Upper lobe of right lung (tissue), 1 donor: ENCODE measurements around the gene PLA2G10. TPM values are rescaled to one million over a fixed set of nuclear protein-coding genes. Genes with fewer than 3 reads are reported as not detected.

Experiments
- ATAC-seq: fragments of 200-7000 bp; cut with Tn5 transposase; one replicate; pipeline ENCODE4 v1.9.1; 2020; ENCODE audit warnings: mild to moderate bottlenecking, moderate library complexity
- DNase-seq: peaks from one replicate; pipeline ENCODE4 v3.0.0-alpha.2; 2020
- H3K27ac ChIP-seq: fragments of 200-600 bp; one replicate; pipeline ENCODE4 v1.8.0; 2022
- H3K27me3 ChIP-seq: fragments of 200-600 bp; one replicate; pipeline ENCODE4 v1.8.0; 2022; ENCODE audit warnings: mild to moderate bottlenecking
- H3K36me3 ChIP-seq: fragments of 200-600 bp; one replicate; pipeline ENCODE4 v1.8.0; 2022
- H3K4me1 ChIP-seq: fragments of 200-600 bp; one replicate; pipeline ENCODE4 v1.8.0; 2022
- H3K4me3 ChIP-seq: fragments of 200-600 bp; one replicate; pipeline ENCODE4 v1.8.0; 2022; ENCODE audit warnings: mild to moderate bottlenecking
- H3K9me3 ChIP-seq: fragments of 200-600 bp; one replicate; pipeline ENCODE4 v1.8.0; 2022
- intact Hi-C: fragments of 100-400 bp; cut with DNase I; formaldehyde crosslinking; loops from one replicate; pipeline ENCODE4 v1.11.0; 2022
- total RNA-seq: library from RNA; stranded (reverse); fragmentation: NEBNext Ultra II Directional; extraction: Animal tissue kit (Norgen Biotek cat#: 25700); gene quantifications from one replicate; pipeline ENCODE4 v1.2.1, GENCODE V29; 2021
- TF ChIP-seq, protein P1 (sequence below): fragments of 200-600 bp; IDR thresholded peaks from one replicate; pipeline ENCODE4 v1.8.0; 2022; ENCODE audit warnings: antibody characterized with exemption
- donor health status: DM: no; HTN: yes; CAD: no; lungs with severe emphysema.

PLA2G10 gene
- total RNA-seq, 1 donor from 2014 or later, result 6.6 TPM

DNA sequence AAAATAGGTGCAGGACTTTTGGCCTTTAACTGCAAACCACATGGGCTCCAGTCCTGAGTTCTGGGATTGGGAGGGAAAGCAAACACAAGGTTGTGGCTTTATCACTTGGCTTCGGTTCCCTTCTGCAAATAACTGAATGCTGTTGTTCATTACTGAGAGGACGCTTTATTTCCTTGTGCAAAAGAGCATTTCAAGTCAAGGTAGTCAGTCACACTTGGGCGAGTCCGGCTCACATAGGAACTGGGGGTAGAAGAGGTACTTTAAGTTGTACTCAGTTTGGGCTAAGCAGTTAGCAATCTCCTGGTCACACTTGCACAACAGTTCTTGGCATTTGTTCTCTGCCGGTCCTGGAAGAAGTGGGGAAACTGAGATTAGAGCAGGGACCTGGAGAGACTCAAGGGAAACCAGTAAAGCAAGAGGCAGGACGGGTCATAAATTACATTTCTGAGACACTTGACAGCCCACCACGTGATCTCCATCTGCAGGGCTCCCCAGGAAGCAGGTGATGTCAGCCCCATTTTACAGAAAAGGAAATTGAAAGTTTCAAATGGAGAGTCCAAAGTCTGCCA is 21.6 kb downstream of the PLA2G10 start:
- no peaks in the 10 kb centered on the region for H3K27me3 ChIP-seq
- peaks cover 11% of the 10 kb centered on the region for H3K36me3 ChIP-seq
- H3K4me3 ChIP-seq, result no peak overlapping the region
- DNase-seq (peak; percentile 67), ATAC-seq (peak; percentile 87)
- TF ChIP-seq, protein P1, sequence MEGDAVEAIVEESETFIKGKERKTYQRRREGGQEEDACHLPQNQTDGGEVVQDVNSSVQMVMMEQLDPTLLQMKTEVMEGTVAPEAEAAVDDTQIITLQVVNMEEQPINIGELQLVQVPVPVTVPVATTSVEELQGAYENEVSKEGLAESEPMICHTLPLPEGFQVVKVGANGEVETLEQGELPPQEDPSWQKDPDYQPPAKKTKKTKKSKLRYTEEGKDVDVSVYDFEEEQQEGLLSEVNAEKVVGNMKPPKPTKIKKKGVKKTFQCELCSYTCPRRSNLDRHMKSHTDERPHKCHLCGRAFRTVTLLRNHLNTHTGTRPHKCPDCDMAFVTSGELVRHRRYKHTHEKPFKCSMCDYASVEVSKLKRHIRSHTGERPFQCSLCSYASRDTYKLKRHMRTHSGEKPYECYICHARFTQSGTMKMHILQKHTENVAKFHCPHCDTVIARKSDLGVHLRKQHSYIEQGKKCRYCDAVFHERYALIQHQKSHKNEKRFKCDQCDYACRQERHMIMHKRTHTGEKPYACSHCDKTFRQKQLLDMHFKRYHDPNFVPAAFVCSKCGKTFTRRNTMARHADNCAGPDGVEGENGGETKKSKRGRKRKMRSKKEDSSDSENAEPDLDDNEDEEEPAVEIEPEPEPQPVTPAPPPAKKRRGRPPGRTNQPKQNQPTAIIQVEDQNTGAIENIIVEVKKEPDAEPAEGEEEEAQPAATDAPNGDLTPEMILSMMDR, result no peak
- intact Hi-C loops, result no loop called here
- no peaks in the 10 kb centered on the region for H3K9me3 ChIP-seq
- peaks cover 4% of the 10 kb centered on the region for H3K4me1 ChIP-seq
- no peak overlapping the region for H3K27ac ChIP-seq

DNA sequence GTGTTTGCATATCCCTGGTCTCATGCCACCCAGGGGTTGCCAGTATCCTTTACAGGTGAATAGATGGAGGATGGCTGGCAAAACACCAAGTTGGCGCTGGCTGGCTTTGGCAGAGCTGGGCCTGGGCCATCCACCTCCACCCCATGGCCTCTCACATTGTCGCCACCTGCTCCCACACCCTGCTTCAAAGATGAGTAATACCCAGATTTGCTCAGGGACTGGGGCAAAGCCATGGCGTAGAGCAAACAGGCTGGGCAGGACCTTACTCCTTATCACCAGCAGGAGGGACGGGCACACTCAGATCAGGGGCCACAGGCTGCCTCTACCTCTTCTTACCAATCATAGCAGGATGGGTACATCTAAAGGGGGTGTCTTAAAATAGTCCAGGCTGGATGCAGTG is 24.3 kb downstream of the PLA2G10 start:
- TF ChIP-seq, protein P1, result no peak
- intact Hi-C loops, result no loop called here
- DNase-seq, result peak; percentile 66
- ATAC-seq, result peak; percentile 51
- H3K9me3 ChIP-seq, result no peaks in the 10 kb centered on the region
- H3K27ac ChIP-seq, result no peak overlapping the region
- no peak overlapping the region for H3K4me3 ChIP-seq
- H3K27me3 ChIP-seq, result no peaks in the 10 kb centered on the region
- peaks cover 4% of the 10 kb centered on the region for H3K4me1 ChIP-seq
- H3K36me3 ChIP-seq, result peaks cover 38% of the 10 kb centered on the region

DNA sequence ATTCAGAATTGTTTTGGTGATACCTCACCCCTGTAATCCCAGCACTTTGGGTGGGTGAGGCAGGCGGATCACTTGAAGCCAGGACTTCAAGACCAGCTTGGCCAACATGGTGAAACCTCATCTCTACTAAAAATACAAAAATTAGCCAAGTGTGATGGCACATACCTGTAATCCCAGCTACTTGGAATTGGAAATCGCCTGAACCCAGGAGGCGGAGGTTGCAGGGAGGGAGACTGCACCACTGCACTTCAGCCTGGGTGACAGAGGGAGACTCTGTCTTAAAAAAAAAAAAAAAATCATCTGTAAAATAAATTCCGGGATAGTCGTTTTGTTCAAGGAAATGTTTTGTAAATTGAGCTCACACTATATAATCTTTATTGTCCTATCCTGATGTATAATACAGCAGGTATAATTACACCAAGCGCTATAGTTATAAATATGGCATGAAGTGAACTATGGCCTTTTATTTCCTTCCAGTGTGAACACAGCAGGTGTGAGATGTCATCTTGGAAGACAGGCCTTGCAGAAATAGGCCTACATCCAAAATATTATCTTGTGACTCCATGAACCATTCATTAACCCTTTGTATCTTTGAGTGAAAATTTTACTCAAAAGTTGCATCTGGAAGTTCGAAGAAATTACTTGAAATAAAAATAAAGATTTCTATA is 25.4 kb downstream of the PLA2G10 start:
- H3K27ac ChIP-seq, result no peak overlapping the region
- peaks cover 49% of the 10 kb centered on the region for H3K36me3 ChIP-seq
- no peak overlapping the region for H3K4me3 ChIP-seq
- H3K27me3 ChIP-seq, result no peaks in the 10 kb centered on the region
- ATAC-seq (no peak), DNase-seq (no peak)
- no peaks in the 10 kb centered on the region for H3K9me3 ChIP-seq
- intact Hi-C loops, result no loop called here
- TF ChIP-seq, protein P1, result no peak
- H3K4me1 ChIP-seq, result peaks cover 4% of the 10 kb centered on the region

DNA sequence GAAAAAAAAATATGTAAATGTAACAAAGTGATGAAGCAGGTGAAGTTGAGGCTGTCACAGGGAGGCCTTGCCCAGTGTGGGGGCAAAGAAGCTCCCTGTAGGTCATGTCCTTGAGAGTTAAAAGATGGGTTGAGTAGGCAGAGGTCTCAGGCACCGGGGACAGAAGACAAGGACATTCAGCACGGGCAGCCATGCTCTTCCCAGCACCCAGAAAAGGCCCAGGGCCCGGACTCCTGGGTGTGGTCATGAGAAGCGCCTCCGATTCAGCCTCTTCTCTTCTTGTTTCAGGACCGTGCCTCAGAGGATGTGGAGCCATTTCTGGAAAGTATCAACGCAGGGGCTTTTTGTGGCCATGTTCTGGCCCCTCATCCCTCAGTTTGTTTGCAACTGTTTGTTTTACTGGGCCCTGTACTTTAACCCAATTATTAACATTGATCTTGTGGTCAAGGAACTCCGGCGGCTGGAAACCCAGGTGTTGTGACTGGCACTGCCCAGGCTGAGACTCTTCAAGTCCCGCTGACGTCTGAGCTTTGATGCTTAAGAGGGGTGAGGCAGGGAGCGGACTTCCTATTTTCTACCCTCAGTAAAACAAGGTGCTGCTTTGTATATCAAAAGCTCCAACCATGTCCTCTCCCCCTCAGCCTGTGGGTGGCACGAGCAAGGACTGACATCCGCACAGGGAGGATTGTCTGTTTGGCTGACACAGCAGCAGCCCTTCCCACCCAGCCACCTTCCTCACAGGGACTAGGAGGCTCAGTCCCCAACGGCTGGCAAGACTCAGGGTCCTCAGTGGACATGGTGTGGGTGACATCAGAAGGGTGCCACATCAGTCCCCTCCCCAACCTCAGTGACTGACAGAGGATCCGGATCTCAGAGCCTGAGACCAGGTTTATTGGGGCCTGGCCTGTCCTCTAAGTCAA is 26.5 kb downstream of the PLA2G10 start:
- Histone ChIP-seq H3K27me3 (no peaks in the 10 kb centered on the region), H3K4me1 (no peaks in the 10 kb centered on the region), H3K27ac (peak overlapping the region; percentile 31), H3K9me3 (no peaks in the 10 kb centered on the region), H3K4me3 (no peak overlapping the region), H3K36me3 (peaks cover 60% of the 10 kb centered on the region)
- peak; percentile 74 for DNase-seq
- ATAC-seq, result peak; percentile 73
- TF ChIP-seq, protein P1, result no peak
- intact Hi-C loops, result no loop called here

DNA sequence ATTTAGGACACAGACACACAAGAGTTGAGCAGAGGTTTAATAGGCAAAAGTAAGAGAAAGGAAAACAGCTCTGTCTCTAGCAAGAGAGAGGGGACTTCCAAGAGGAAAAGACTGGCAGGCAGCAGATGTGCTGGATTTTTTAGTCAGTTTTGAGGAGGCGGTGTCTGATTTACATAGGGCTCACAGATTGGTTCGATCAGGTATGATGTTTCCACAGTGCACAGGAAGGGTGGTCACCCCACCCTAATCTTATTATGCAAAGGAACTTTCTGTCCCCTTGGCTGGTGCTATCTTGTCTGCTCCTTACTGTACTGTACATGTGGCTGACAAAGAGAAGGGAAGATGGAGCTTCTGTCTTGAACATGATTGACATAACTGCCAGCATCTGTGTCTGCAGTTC is 36.0 kb downstream of the PLA2G10 start:
- TF ChIP-seq, protein P1, result no peak
- Histone ChIP-seq H3K27ac (peak overlapping the region; percentile 82), H3K36me3 (peaks cover 97% of the 10 kb centered on the region), H3K9me3 (no peaks in the 10 kb centered on the region), H3K4me1 (peaks cover 20% of the 10 kb centered on the region), H3K27me3 (no peaks in the 10 kb centered on the region), H3K4me3 (no peak overlapping the region)
- intact Hi-C loops, result no loop called here
- no peak for DNase-seq
- ATAC-seq, result peak; percentile 25
